Brain microvascular endothelial cell (primary cell): ENCODE measurements around the gene PROB1.
"Not testable (repeated sequence)": the region's sequence is repeated elsewhere in the genome, so short reads cannot be mapped to it uniquely, and the experiment has no call there.

Source experiments
- DNase-seq: peaks from one replicate; pipeline ENCODE4 v3.0.0-alpha.2; 2020
- H3K27ac ChIP-seq: fragments of 250-450 bp; sonication (Bioruptor Pico); 2 replicates; pipeline ENCODE4 v1.5.1; 2020; ENCODE audit warnings: mild to moderate bottlenecking, moderate library complexity
- H3K27me3 ChIP-seq: fragments of 250-450 bp; sonication (Bioruptor Pico); replicated peaks from 2 replicates; pipeline ENCODE4 v1.5.1; 2020; ENCODE audit warnings: mild to moderate bottlenecking
- H3K36me3 ChIP-seq: fragments of 250-450 bp; sonication (Bioruptor Pico); replicated peaks from 2 replicates; pipeline ENCODE4 v1.5.1; 2020; ENCODE audit warnings: mild to moderate bottlenecking
- H3K4me3 ChIP-seq: 2 replicates; pipeline ENCODE4 v1.5.1; 2011; ENCODE audit warnings: low read depth, mild to moderate bottlenecking, control low read depth, low read length, moderate library complexity
- CTCF ChIP-seq: IDR thresholded peaks from 2 replicates; pipeline ENCODE4 v1.5.1; 2011; ENCODE audit warnings: low read depth, mild to moderate bottlenecking, moderate library complexity, low read length, control low read depth, inconsistent platforms; ENCODE audit errors: missing control alignments
- in situ Hi-C: cut with HindIII; loops from 2 replicates; pipeline ENCODE4 v1.10.0; 2017; ENCODE audit warnings: low sequenced_read_pairs, low pct_ligation_motif_present

PROB1 gene

GRCh38 chr5:139364466-139364865, 30.4 kb downstream of the PROB1 start:
- DNase-seq: no peak
- in situ Hi-C loops: no loop called here
- Histone ChIP-seq H3K4me3 (no peak overlapping the region), H3K36me3 (peaks cover 28% of the 10 kb centered on the region), H3K27me3 (no peaks in the 10 kb centered on the region), H3K27ac (no peak overlapping the region)
- TF ChIP-seq CTCF: no peak

- peaks cover 28% of the 10 kb centered on the region for H3K36me3 ChIP-seq
- in situ Hi-C loops: no loop called here
Measured at GRCh38 chr5:139363937-139364336, 31.0 kb downstream of the PROB1 start.

GRCh38 chr5:139361835-139362429, 33.0 kb downstream of the PROB1 start:
- Histone ChIP-seq H3K27ac (no peak overlapping the region), H3K36me3 (peaks cover 25% of the 10 kb centered on the region), H3K4me3 (no peak overlapping the region), H3K27me3 (no peaks in the 10 kb centered on the region)
- in situ Hi-C loops: no loop called here
- no peak for DNase-seq
- TF ChIP-seq CTCF: no peak

More at GRCh38 chr5:139363937-139364336, 31.0 kb downstream of the PROB1 start:
- no peak overlapping the region for H3K27ac ChIP-seq
- H3K4me3 ChIP-seq: no peak overlapping the region
- no peak for DNase-seq
- H3K27me3 ChIP-seq: no peaks in the 10 kb centered on the region
- TF ChIP-seq CTCF: no peak

- Histone ChIP-seq H3K36me3 (peaks cover 17% of the 10 kb centered on the region), H3K27me3 (no peaks in the 10 kb centered on the region), H3K4me3 (no peak overlapping the region), H3K27ac (no peak overlapping the region)
- in situ Hi-C loops: no loop called here
- TF ChIP-seq CTCF: no peak
- DNase-seq: no peak
Measured at GRCh38 chr5:139360384-139360783, 34.5 kb downstream of the PROB1 start.

- no peak overlapping the region for H3K4me3 ChIP-seq
- in situ Hi-C loops: no loop called here
- DNase-seq: no peak
- TF ChIP-seq CTCF: no peak
- H3K36me3 ChIP-seq: no peaks in the 10 kb centered on the region
- H3K27ac ChIP-seq: no peak overlapping the region
- no peaks in the 10 kb centered on the region for H3K27me3 ChIP-seq
Measured at GRCh38 chr5:139358064-139358463, 36.8 kb downstream of the PROB1 start.

GRCh38 chr5:139355900-139356299, 39.0 kb downstream of the PROB1 start:
- H3K4me3 ChIP-seq, DNase-seq, H3K36me3 ChIP-seq, in situ Hi-C loops, H3K27me3 ChIP-seq, H3K27ac ChIP-seq: not testable (repeated sequence)
